SKM-1 treated with dmso at 0.1 percent for 144 hours (cell line): Measurements from ENCODE around the gene DPAGT1.
"Not testable (repeated sequence)": the region's sequence is repeated elsewhere in the genome, so short reads cannot be mapped to it uniquely, and the experiment has no call there.

Source experiments
- DNase-seq: peaks from one replicate; lab custom pipeline; 2025; ENCODE audit not compliant: unreplicated experiment; lab: John Stamatoyannopoulos, UW

Gene DPAGT1

GRCh38 chr11:119101759-119102423, at the start of gene DPAGT1:
DPAGT1 (minus strand) TSS chr11:119101853; CDS start chr11:119101655, 198 bp downstream.
- peak; percentile 92 for DNase-seq

- no peak for DNase-seq
Measured at GRCh38 chr11:119149786-119150275, 48.2 kb upstream of the DPAGT1 start.

GRCh38 chr11:119149018-119149785, 47.5 kb upstream of the DPAGT1 start, which contains the start of gene ABCG4:
ABCG4 (plus strand) TSS chr11:119149052; CDS start chr11:119149966, 914 bp downstream.
- no peak for DNase-seq

- DNase-seq: no peak
Measured at GRCh38 chr11:119148720-119149017, 47.0 kb upstream of the DPAGT1 start.

- DNase-seq: no peak
Measured at GRCh38 chr11:119147604-119148333, 46.1 kb upstream of the DPAGT1 start.

- no peak for DNase-seq
Measured at GRCh38 chr11:119145551-119145950, 43.9 kb upstream of the DPAGT1 start.

- peak; percentile 70 for DNase-seq
Measured at GRCh38 chr11:119144825-119145486, 43.3 kb upstream of the DPAGT1 start.

DNA sequence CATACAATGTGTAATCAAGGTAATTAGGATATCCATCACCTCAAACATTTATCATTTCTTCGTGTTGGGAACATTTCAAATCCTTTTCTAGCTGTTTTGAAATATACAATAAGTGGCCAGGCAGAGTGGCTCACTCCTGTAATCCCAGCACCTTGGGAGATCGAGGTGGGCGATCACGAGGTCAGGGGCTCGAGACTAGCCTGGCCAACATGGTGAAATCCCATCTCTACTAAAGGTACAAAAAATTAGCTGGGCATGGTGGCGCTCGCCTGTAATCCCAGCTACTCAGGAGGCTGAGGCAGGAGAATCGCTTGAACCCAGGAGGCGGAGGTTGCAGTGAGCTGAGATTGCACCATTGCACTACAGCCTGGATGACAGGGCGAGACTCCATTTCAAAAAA, 37.6 kb upstream of the DPAGT1 start:
- DNase-seq: not testable (repeated sequence)

DNA sequence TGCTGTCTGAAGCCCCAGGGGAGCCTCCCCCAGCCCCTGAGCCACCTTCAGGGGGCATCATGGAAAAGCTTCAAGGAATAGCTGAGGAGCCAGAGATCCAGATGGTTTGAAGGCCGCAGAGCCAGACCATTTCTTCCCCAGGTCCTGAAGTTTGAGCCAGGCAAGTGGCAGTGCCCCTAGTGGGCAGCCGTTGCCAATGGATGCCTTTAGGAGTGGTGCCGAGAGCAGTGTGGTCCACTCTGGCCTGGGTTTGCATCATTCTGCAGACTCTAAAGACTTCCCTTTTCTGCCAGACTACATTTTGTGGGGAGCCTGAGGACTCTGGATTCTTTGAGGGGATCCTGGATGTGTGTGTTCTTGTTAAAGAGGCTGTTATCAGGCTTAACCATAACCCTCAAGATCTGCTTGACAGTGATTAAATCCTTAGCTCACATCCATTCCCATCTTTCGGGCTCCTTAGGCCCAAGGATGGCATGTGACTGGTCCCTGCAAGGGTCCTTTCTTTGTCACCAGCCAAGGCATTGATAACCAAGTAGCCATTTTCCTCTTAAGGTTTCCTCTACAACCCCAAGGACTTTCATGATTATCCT, 32.8 kb upstream of the DPAGT1 start:
- peak; percentile 47 for DNase-seq

GRCh38 chr11:119130662-119131061, 29.0 kb upstream of the DPAGT1 start:
- no peak for DNase-seq

DNA sequence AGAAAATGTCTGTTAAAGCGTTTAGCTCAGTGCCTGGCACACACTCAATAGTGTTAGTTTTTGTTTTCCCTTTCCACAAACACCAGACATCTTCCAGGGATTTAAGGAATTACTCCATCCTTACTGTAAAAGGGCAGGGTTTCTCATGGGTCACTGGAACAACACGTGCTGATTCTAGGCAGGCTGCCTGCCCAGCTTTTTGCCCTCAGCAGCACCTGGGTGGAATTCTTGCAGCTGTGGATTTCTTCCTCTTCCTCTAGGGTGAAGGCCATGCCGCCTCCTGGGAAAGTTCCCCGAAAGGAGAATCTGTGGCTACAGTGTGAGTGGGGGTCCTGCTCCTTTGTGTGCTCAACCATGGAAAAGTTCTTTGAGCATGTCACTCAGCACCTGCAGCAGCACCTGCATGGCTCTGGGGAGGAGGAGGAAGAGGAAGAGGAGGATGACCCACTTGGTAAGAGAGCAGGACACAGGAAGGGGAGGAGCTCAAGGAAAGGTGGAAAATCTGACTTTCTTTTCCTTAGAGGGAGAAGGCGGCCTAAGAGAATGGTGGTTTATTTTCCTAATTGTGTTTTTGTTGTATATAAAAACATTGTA, 25.1 kb upstream of the DPAGT1 start:
- DNase-seq: no peak

DNA sequence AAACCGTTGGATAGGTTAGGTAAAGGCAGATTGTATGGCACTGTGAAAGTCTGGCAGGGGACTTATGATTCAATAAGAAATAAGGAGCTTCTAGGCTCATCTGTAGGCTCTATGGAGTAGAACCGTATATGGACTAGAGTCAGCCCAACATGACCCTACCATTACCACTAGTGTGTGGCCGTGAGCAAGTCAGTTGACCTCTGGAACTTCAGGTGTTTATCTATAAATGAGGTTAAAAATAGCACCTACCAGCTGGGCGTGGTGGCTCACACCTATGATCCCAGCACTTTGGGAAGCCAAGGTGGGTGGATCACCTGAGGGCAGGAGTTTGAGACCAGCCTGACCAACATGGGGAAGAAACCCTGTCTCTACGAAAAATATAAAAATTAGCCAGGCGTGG, 24.2 kb upstream of the DPAGT1 start:
- no peak for DNase-seq

DNA sequence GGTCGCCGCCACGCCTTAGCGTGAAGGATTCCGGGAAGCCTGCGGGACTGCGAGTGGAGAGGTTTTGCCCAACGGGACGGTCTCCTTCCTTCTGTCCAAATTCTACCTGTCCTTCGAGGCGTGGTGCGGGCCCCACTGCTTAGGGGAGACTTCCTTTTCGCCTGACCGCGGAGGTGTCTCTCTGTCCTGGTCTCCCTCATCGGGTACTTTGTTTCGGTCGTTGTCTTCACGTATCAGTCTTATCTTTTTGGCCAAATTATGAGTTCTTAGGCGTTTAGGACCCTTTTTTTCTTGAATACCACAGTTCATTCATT, 20.1 kb upstream of the DPAGT1 start:
- DNase-seq: no peak

DNA sequence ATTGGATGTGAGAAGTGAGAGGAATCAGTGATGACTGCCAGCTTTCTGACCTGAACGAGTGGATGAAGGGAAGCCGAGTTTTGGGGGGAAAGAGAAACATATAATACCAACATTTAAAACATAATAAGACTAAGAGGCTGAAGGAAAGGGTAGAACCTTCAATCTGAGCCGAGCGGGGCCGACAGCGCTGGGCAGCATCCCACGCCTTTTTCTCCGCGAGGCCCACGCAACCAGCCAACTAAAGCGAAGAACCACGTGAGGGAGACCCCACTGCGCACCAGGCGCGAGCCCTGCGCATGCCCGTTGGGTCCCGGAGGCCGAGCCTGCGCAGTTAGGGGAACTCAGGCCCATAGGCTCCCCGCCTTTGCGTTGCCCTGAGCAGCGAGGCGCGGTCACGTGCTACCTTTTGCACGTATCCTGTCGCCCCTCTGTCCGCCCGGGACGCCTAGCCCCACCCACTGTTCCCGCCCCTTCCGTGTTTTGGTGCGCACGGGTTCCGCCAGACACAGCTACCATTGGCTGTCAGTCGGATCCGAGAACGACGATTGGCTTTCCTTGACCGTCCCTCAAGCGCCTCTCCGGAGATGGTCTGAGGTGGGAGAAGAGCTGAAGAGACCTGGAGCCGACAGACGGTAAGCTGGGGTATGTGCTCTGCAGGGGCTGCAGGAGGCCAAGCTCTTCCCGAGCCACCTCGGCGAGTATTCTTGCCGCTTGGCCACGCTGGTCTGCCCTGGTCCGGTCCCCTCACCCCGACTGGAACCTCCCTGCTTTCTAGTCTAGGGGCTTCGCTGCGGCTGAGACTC, 19.6 kb upstream of the DPAGT1 start, which contains the start of gene HINFP:
HINFP (plus strand) TSS at position 573 of the 803 bp plus-strand sequence. CDS start 5,365 bp downstream, outside the sequence.
- DNase-seq: peak; percentile 99

- DNase-seq: no peak
Measured at GRCh38 chr11:119120639-119121007, 19.0 kb upstream of the DPAGT1 start.

- DNase-seq: no peak
Measured at GRCh38 chr11:119118946-119119345, 17.3 kb upstream of the DPAGT1 start.

- no peak for DNase-seq
Measured at GRCh38 chr11:119118227-119118626, 16.6 kb upstream of the DPAGT1 start.

DNA sequence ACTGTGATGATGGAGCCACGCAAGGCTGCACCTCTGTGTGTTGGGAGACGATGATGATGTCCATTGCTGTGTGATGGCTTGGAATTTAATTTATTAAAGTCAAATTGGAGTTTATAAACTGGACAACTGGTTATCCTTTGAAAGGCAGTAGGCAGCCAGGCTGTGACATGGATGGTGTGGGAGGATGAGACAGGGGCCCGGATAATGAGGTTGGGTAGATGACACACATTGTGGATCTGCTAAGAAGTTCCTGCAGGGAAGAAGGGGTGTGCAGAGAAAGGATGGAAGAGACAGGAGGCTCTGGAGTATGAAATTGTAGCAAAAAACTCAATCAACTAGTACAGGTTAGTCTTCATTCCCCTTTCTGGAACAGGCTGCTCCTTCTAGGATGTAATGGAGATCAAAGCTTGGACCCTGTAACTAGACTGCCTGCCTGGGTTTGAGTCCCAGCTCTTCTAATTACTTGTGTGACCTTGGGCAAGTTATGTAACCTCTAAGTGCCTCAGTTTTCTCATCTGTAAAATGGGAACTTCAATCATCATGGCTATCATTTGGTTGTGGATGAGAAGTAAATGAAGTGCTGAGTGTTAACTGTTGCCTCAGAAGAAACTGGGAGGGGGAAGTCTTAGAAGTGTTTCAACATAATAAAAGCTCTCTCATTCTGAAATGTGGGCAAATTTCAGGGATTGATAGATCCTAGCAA, 15.5 kb upstream of the DPAGT1 start:
- no peak for DNase-seq

DNA sequence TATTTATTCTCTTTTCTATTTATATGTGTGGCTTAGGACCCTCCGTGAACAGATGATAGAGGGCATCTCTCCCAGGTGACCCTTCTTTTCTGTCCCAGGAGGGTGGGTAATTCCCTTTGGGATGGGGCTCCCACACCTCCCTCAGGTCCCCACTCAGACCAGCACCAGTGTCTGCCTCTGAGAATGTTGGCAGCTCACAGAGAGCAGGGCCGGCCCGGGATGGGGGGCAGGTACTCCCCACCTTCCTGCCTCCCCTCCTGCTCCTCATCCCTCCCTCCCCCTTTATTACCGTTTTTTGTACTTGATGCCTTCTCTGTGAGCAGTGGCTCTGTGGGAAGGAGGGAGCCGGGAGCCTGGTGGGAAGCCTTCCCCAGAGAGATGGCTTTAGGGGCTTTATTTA, 14.9 kb upstream of the DPAGT1 start:
- DNase-seq: no peak
